ENCODE data around the gene GIT2. TPM values are rescaled to one million over a fixed set of nuclear protein-coding genes. Genes with fewer than 3 reads are reported as not detected.
"Not testable (repeated sequence)": the region's sequence is repeated elsewhere in the genome, so short reads cannot be mapped to it uniquely, and the experiment has no call there.

Gene GIT2
- total RNA-seq, 1 experiment from 2014 or later, result 20.5 TPM

DNA sequence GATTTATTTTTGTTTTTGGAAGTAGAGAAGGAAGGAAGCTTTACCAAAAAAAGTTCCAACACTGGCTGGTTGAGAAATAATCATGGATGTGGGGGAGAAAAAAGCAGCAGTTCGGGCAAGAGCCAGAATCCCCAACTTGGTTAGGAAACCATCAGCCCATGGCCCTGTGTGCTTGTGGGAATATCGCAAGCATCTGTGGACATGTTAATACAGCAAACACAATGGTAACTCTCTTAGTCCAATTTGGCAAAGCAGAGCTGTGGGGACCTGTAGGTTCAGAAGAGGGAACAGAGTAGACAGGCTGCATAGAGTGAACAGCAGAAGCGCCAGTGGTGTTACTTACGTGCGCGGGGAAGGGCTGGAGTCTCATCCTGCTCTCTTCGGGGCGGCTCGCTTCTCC, 49.3 kb downstream of the GIT2 start:
- no peak for DNase-seq (ENCODE audit: low read depth)

DNA sequence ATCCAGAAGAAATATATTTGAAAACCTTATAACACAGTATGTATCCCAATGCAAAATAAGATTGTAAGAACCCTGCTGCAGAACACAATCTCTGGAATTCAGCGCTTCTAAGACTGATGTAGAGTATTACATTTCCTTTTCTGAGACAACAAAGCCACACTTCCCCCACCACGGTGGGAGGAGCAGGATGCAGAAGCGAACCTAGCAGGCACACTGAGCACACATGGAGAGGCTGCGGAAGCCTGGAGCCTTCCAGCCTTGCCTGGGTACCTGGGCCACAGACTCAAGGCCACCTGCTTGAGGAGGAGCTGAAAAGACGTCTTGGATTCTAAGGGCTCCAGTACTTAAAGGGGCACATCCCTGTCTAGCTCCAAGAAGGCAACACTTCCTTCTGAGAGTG, 49.7 kb downstream of the GIT2 start:
- peak; percentile 38 for DNase-seq (ENCODE audit: low read depth)

DNA sequence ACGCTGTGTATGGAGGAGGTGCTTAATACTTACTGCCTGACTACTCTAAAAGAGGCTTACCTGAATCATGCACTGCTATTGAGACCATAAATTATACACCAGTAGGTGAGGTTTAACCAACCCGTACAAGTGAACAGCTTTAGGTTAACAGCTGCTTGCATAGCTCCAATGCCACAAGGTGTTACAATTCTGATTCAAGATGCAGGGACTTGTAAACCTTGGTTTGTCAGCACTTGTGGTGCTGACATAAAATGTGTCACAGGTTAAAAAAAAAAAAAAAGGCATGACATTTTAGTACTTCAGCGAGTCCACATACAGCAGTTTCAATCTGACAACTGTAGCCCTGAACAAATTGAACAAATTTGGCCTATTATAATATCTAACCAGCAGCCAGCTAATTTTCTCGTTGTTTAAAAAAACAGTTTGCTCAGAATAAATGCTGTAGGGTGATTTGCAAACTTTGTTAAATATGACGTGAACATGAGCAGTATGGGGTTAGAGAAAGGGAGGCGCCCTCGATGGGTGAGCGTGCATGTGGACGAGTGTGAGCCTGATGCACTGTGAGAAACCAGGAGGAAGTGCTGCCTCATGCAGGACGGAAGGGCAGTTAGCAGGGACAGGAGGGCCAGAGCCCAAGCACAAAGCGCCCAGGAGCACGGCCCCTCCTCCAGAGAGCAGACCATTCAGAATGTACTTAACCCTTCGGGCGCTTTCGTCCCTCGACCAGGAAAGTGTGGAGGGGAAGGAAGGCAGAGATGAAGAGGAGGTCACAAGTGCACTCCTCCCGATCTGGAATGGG, 51.4 kb downstream of the GIT2 start:
- DNase-seq (ENCODE audit: low read depth), result no peak

GRCh38 chr12:109943811-109944210, 52.4 kb downstream of the GIT2 start:
- peak; percentile 28 for DNase-seq (ENCODE audit: low read depth)

GRCh38 chr12:109940339-109940923, 55.7 kb downstream of the GIT2 start:
- DNase-seq (ENCODE audit: low read depth), result no peak

DNA sequence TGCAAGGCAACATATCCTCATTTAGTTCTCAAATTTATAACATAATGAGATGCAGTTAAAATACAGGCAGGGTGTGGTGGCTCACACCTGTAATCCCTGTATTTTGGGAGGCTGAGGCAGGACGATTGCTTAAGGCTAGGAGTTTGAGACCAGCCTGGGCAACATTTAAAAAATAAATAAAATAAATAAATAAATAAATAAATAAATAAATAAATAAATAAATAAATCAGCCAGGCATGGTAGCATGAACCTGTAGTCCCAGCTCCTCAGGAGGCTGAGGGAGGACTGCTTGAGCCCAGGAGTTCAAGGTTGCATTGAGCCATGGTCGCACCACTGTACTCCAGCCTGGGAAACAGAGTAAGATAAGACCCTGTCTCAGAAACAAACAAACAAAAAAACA, 56.7 kb downstream of the GIT2 start:
- DNase-seq (ENCODE audit: low read depth), result no peak

- DNase-seq (ENCODE audit: low read depth), result no peak
These were observed 57.2 kb downstream of the GIT2 start for GRCh38 chr12:109938947-109939346.

GRCh38 chr12:109937371-109937770, 58.8 kb downstream of the GIT2 start:
- DNase-seq (ENCODE audit: low read depth), result no peak

GRCh38 chr12:109934026-109934425, 62.1 kb downstream of the GIT2 start:
- no peak for DNase-seq (ENCODE audit: low read depth)

GRCh38 chr12:109932878-109933503, 63.2 kb downstream of the GIT2 start:
- DNase-seq (ENCODE audit: low read depth), result no peak

GRCh38 chr12:109931143-109931542, 65.0 kb downstream of the GIT2 start:
- DNase-seq (ENCODE audit: low read depth), result no peak

- DNase-seq (ENCODE audit: low read depth), result no peak
These were observed 66.0 kb downstream of the GIT2 start for GRCh38 chr12:109930028-109930800.

DNA sequence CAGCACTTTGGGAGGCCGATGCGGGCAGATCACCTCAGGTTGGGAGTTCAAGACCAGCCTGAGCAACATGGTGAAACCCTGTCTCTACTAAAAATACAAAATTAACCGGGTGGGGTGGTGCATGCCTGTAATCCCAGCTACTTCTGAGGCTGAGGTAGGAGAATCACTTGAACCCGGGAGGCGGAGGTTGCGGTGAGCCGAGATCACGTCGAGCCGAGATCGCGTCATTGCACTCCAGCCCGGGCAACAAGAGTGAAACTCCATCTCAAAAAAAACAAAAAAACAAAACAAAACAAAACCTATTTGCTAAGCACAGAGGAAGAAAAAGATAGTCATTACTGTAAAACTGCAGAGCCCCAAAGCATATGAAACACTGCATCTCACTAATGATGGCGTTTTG, 66.8 kb downstream of the GIT2 start:
- not testable (repeated sequence) for DNase-seq (ENCODE audit: low read depth)

GRCh38 chr12:109928058-109928656, 68.0 kb downstream of the GIT2 start:
- DNase-seq (ENCODE audit: low read depth), result no peak

GRCh38 chr12:109927622-109928021, 68.5 kb downstream of the GIT2 start:
- DNase-seq (ENCODE audit: low read depth), result peak; percentile 49

DNA sequence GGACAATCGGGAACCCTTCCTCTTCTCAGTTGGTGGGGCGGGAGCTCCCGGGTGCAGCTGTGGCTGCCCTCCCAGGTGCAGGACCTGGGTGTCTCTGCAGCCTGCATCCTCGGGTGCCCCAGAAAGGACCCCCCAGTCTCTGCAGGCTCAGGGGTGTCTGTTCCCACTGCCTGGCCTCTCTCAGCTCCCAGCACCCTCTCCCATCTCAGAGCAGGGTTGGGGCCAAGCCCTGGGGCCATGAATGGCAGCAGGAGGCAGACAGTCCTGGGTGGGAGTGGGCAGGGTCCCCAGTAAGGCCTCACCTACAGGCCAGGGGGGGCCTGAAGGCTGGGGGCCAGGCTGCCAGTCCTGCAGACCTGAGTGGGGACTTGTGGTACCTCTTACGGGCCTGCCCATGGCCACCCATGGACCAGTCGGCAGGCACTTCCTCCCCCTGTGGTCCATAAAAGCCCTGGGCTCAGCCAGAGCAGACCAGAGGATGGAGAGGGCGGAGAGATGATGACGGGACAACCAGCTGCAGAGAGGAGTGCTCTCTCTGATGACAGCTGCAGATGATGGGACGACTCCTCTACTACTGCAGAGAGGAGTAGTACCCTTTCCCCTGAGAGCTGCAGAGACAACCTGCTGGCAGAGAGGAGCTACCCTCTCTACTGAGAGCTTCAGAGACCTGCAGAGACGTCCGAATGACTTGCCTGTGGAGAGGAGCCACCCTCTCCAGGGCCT, 69.5 kb downstream of the GIT2 start:
- no peak for DNase-seq (ENCODE audit: low read depth)

DNA sequence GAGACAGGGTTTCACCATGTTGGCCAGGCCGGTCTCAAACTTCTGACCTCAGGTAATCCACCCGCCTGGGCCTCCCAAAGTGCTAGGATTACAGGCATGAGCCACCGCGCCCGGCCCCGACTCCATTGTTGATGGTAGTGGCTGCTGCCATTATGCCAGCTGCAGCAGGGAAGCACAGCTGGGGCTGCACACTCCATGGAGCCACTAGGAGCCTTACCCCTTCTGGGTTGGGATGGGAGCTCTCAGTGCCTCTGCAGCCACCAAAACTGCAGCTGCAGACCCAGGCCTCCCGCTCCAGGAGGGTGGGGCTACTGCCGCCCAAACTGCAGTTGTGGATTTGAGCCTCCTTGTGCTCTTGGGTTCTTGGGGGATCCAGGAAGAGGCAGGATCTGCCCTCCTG, 70.2 kb downstream of the GIT2 start:
- DNase-seq (ENCODE audit: low read depth), result no peak

DNA sequence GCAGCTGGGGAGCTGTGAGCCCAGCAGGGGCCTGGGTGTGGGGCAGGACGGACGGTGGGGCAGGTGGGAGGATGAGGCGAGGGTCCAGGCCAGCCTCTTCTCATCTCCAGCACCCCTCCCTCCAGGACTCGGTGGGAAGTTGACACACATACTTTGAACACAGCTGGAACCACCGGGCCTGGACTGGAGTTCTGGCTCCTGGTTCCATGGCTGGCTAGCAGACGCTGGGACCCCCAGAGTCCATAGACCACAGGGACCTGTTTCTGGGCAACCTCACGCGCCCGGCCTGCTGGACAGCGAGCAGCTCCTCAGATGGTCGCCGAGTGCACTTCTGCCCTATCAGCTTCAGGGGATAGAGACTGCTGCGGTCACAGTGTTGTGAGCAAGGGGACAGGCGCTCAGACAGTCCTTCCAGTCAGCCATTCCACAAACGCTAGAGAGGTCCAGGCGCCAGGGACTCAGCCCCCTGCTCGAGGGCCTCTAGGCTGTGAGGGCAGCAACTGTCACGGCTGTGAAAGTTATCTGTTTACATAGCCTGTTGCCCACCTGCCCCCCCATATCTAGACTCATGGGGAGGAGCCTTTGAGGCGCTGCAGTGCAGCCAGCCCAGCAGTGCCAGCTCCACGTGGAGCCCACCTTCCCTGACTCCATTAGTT, 70.9 kb downstream of the GIT2 start:
- DNase-seq (ENCODE audit: low read depth), result no peak

DNA sequence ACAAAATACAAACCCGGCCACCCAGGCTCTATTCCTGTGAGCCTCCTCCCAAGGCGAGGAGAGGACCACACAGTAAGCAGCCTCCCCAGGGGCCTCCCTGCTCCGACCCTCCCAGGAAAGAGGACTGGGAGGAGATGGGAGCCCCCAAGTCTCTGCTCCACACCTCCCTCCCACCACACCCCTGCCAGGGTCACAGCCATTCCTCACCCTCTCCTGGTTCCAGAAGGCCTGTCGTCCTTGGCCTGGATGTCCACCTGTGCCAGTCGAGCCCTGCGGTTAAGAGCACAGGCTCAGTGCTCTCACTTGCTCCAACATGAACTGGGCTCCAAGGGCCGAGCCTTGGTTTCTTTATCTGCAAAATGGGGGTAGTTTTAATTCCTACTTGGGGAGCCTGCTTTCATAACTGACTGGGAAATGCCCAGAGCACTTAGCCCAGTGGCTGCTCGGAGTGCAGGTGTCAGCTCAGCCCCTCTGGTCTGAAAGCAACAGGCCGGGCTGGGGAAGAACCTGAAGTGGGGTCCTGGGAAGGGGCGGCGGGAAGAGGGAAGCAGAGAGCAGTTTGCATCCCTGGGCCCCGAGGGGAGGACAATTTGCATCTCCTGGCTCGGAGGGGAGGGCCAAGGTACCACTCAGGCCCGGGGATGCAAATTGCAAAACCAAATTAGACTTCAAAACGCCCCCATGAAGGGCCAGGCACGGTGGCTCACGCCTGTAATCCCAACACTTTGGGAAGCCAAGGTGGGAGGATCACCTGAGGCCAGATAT, 72.5 kb downstream of the GIT2 start:
- no peak for DNase-seq (ENCODE audit: low read depth)

- DNase-seq (ENCODE audit: low read depth), result no peak
These were observed 73.1 kb downstream of the GIT2 start for GRCh38 chr12:109923038-109923437.
